Brain microvascular endothelial cell (primary cell): ENCODE measurements around the gene MAEA.

Experiments used
- DNase-seq: peaks from one replicate; pipeline ENCODE4 v3.0.0-alpha.2; 2020
- H3K27ac ChIP-seq: fragments of 250-450 bp; sonication (Bioruptor Pico); 2 replicates; pipeline ENCODE4 v1.5.1; 2020; ENCODE audit warnings: mild to moderate bottlenecking, moderate library complexity
- H3K27me3 ChIP-seq: fragments of 250-450 bp; sonication (Bioruptor Pico); replicated peaks from 2 replicates; pipeline ENCODE4 v1.5.1; 2020; ENCODE audit warnings: mild to moderate bottlenecking
- H3K36me3 ChIP-seq: fragments of 250-450 bp; sonication (Bioruptor Pico); replicated peaks from 2 replicates; pipeline ENCODE4 v1.5.1; 2020; ENCODE audit warnings: mild to moderate bottlenecking
- H3K4me3 ChIP-seq: 2 replicates; pipeline ENCODE4 v1.5.1; 2011; ENCODE audit warnings: low read depth, mild to moderate bottlenecking, control low read depth, low read length, moderate library complexity
- in situ Hi-C: cut with HindIII; loops from 2 replicates; pipeline ENCODE4 v1.10.0; 2017; ENCODE audit warnings: low sequenced_read_pairs, low pct_ligation_motif_present
- TF ChIP-seq, protein P1 (sequence below): IDR thresholded peaks from 2 replicates; pipeline ENCODE4 v1.5.1; 2011; ENCODE audit warnings: low read depth, mild to moderate bottlenecking, moderate library complexity, low read length, control low read depth, inconsistent platforms; ENCODE audit errors: missing control alignments

MAEA gene

DNA sequence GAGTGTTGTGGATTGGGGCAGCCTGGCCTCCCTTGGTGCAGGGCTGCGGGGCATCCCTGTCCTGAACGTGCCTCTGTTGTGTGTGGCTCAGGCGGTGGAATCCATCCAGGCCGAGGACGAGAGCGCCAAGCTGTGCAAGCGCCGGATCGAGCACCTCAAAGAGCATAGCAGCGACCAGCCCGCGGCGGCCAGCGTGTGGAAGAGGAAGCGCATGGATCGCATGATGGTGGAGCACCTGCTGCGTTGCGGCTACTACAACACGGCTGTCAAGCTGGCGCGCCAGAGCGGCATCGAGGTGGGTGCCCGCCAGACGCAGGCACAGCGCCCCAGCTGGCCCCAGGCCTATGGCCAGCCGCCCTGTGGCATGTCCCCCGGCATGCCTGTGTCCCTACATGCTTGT is 25.6 kb downstream of the MAEA start:
- no peak for DNase-seq
- no peak overlapping the region for H3K27ac ChIP-seq
- no peaks in the 10 kb centered on the region for H3K27me3 ChIP-seq
- peaks cover 46% of the 10 kb centered on the region for H3K36me3 ChIP-seq
- no peak overlapping the region for H3K4me3 ChIP-seq
- TF ChIP-seq, protein P1, sequence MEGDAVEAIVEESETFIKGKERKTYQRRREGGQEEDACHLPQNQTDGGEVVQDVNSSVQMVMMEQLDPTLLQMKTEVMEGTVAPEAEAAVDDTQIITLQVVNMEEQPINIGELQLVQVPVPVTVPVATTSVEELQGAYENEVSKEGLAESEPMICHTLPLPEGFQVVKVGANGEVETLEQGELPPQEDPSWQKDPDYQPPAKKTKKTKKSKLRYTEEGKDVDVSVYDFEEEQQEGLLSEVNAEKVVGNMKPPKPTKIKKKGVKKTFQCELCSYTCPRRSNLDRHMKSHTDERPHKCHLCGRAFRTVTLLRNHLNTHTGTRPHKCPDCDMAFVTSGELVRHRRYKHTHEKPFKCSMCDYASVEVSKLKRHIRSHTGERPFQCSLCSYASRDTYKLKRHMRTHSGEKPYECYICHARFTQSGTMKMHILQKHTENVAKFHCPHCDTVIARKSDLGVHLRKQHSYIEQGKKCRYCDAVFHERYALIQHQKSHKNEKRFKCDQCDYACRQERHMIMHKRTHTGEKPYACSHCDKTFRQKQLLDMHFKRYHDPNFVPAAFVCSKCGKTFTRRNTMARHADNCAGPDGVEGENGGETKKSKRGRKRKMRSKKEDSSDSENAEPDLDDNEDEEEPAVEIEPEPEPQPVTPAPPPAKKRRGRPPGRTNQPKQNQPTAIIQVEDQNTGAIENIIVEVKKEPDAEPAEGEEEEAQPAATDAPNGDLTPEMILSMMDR = no peak
- in situ Hi-C loops = no loop called here

DNA sequence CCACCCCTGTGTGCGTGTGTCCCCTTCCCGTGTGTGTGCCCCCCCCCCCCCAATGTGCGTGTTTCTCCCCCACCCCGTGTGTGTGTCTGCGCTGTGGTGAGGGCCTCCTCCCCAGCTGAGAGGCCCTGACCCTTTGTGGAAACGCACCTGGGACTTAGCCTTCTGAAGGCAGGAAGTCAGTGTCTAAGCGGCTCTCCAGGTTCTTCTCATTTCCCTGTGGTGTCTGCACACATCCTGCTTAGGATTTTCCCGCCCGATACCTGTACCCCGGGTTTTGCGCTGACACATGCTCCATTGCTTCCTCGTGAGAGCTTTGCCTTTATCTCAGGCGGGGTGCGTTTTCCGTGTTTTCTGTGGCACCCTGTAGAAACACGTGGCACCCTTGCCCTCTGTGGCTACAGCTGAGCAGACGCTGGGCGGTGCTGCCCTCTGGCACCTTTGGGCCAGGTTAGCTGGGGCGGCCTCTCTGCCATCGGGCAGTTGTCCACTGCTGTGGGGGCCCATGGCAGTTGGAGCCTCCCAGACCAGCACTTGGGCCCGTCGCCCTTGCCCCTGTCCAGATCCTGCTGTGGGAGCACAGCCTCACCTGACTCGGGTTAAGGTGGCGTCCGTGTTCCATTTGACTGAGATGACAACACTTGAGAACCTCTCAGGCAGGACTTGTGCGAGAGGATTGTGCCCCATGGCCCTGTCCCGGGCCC is 26.3 kb downstream of the MAEA start:
- peaks cover 46% of the 10 kb centered on the region for H3K36me3 ChIP-seq
- H3K27ac ChIP-seq = no peak overlapping the region
- DNase-seq = no peak
- H3K27me3 ChIP-seq = no peaks in the 10 kb centered on the region
- H3K4me3 ChIP-seq = no peak overlapping the region
- in situ Hi-C loops = no loop called here
- TF ChIP-seq, protein P1 = no peak

DNA sequence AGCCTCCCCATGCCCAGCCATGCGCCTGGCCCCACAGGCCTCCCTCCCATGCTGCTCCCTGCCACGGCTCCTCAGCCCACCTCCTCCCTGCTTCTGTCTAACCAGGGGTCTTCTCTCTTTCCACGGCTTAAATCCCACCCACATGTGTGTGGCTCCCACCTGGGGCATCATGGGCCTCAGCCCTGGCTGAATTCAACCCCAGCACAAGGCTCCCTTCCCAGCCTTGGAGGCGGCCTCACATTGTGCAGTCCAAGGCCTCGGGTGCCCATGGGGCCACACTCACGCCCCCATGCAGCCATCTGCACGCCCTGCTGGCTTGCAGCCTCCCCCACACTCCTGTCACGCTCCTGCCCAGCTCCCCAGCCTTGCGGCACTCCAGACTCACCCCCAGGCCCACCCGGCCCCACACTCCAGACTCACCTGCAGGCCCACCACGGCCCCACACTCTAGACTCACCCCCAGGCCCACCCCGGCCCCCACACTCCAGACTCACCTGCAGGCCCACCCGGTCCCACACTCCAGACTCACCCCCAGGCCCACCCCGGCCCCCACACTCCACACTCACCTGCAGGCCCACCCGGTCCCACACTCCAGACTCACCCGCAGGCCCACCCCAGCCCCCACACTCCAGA is 27.0 kb downstream of the MAEA start:
- Histone ChIP-seq H3K36me3 (peaks cover 46% of the 10 kb centered on the region), H3K27ac (no peak overlapping the region), H3K4me3 (no peak overlapping the region), H3K27me3 (no peaks in the 10 kb centered on the region)
- TF ChIP-seq, protein P1 = no peak
- in situ Hi-C loops = no loop called here
- no peak for DNase-seq

DNA sequence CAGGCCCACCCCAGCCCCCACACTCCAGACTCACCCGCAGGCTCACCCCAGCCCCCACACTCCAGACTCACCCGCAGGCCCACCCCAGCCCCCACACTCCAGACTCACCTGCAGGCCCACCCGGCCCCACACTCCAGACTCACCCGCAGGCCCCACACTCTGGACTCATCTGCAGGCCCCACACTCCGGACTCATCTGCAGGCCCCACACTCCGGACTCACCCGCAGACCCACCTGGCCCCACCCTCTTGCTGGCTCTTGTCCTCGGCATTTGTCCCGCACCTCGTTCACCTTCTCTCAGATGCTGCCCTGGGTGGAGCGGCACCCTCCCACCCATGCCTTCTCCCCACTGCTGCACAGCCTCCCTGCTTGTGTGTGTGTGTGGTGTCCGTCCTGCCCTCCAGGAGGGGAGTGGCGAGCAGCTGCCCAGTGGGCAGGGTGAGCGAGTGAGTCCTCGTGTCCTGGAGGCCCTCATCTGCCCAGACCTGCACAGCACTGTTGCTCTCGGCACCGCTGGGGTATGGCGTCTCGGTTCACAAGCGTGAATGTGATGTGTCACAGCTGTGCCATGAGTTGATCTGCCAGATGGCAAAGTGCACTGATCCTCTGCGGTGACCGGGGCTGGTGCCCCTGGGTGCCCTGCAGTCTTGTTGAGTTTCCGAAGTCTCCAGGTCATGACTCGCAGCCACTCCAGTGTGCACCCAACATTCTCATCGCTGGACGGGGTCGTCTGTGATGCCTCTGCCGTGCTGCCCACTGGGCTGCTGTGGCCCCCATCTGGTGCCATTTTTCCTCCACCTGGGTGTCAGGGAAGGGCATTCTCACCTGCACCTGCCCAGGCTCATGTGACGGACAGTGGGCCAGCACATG is 27.7 kb downstream of the MAEA start:
- in situ Hi-C loops = no loop called here
- peaks cover 51% of the 10 kb centered on the region for H3K36me3 ChIP-seq
- no peak overlapping the region for H3K27ac ChIP-seq

DNA sequence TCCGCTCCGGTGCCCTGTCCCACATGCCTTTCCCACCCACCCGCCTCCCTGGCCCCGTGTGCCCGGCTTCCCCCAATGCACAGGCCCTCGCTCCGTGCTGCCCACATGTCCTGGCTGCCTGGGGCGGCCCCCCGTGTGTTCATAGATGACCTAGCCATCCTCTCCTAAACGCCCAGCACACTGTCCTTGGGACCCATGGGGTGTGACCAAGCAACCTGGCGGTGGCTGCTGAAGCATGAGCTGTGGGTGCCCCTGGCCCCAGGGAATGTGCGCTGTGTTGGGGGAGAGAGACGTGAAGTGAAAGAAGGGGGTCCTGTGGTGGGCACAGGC is 28.3 kb downstream of the MAEA start:
- Histone ChIP-seq H3K4me3 (no peak overlapping the region), H3K27me3 (no peaks in the 10 kb centered on the region), H3K27ac (no peak overlapping the region), H3K36me3 (peaks cover 49% of the 10 kb centered on the region)
- in situ Hi-C loops = no loop called here
- no peak for DNase-seq
- TF ChIP-seq, protein P1 = no peak

More for the DNA sequence above, 27.7 kb downstream of the MAEA start:
- Histone ChIP-seq H3K4me3 (no peak overlapping the region), H3K27me3 (no peaks in the 10 kb centered on the region)
- TF ChIP-seq, protein P1 = no peak
- no peak for DNase-seq
